ENCODE data around the gene HKDC1.

- TF ChIP-seq POLR2AphosphoS5 (IDR thresholded peaks at IDR 0.05) (no peak), POLR2A (IDR thresholded peaks at IDR 0.05) (no peak)
- TF ChIP-seq, protein P1, sequence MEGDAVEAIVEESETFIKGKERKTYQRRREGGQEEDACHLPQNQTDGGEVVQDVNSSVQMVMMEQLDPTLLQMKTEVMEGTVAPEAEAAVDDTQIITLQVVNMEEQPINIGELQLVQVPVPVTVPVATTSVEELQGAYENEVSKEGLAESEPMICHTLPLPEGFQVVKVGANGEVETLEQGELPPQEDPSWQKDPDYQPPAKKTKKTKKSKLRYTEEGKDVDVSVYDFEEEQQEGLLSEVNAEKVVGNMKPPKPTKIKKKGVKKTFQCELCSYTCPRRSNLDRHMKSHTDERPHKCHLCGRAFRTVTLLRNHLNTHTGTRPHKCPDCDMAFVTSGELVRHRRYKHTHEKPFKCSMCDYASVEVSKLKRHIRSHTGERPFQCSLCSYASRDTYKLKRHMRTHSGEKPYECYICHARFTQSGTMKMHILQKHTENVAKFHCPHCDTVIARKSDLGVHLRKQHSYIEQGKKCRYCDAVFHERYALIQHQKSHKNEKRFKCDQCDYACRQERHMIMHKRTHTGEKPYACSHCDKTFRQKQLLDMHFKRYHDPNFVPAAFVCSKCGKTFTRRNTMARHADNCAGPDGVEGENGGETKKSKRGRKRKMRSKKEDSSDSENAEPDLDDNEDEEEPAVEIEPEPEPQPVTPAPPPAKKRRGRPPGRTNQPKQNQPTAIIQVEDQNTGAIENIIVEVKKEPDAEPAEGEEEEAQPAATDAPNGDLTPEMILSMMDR (IDR thresholded peaks at IDR 0.05 in 8 of 11, conservative IDR thresholded peaks at IDR 0.05 in 3 of 11) = no peak
Measured at GRCh38 chr10:69307434-69307833, 87.3 kb downstream of the HKDC1 start.
